Measurements from ENCODE around the gene USF1.
"Not testable (repeated sequence)": the region's sequence is repeated elsewhere in the genome, so short reads cannot be mapped to it uniquely, and the experiment has no call there.

Gene USF1

GRCh38 chr1:161017756-161018630 is 27.8 kb downstream of the USF1 start:
- DNase-seq: no peak

GRCh38 chr1:161017181-161017580 is 28.6 kb downstream of the USF1 start:
- not testable (repeated sequence) for DNase-seq

GRCh38 chr1:161016683-161017082 is 29.1 kb downstream of the USF1 start:
- not testable (repeated sequence) for DNase-seq

- no peak for DNase-seq
These were observed 32.1 kb downstream of the USF1 start for GRCh38 chr1:161013488-161014230.

GRCh38 chr1:161013131-161013487 is 32.7 kb downstream of the USF1 start:
- no peak for DNase-seq

GRCh38 chr1:161012420-161012819 is 33.4 kb downstream of the USF1 start:
- DNase-seq: no peak

- no peak for DNase-seq
These were observed 36.1 kb downstream of the USF1 start for GRCh38 chr1:161009602-161010211.

- DNase-seq: no peak
These were observed 36.8 kb downstream of the USF1 start for GRCh38 chr1:161008869-161009510.

GRCh38 chr1:161007369-161007768 is 38.4 kb downstream of the USF1 start:
- DNase-seq: no peak

- no peak for DNase-seq
These were observed 39.2 kb downstream of the USF1 start for GRCh38 chr1:161006563-161006962.

- DNase-seq: no peak
These were observed 44.3 kb downstream of the USF1 start for GRCh38 chr1:161001525-161001924.

GRCh38 chr1:161000736-161001480 is 44.9 kb downstream of the USF1 start:
- DNase-seq: no peak

GRCh38 chr1:160999376-160999775 is 46.4 kb downstream of the USF1 start:
- DNase-seq: no peak

- DNase-seq: peak; percentile 9
These were observed 48.3 kb downstream of the USF1 start for GRCh38 chr1:160997323-160998038.

GRCh38 chr1:160996178-160996577 is 49.6 kb downstream of the USF1 start:
- no peak for DNase-seq

- peak; percentile 20 for DNase-seq
These were observed 52.1 kb downstream of the USF1 start for GRCh38 chr1:160993544-160994193.

GRCh38 chr1:160992036-160992435 is 53.7 kb downstream of the USF1 start:
- peak; percentile 26 for DNase-seq

Data from NCI-H2171 treated with DMSO at 0.1 percent for 48 hours (cell line).